Measurements from ENCODE around the gene NIPA2. TPM values are rescaled to one million over a fixed set of nuclear protein-coding genes. Genes with fewer than 3 reads are reported as not detected.

NIPA2 gene
- total RNA-seq, 2 donors from 2014 or later: 57.0 to 58.3 TPM

DNA sequence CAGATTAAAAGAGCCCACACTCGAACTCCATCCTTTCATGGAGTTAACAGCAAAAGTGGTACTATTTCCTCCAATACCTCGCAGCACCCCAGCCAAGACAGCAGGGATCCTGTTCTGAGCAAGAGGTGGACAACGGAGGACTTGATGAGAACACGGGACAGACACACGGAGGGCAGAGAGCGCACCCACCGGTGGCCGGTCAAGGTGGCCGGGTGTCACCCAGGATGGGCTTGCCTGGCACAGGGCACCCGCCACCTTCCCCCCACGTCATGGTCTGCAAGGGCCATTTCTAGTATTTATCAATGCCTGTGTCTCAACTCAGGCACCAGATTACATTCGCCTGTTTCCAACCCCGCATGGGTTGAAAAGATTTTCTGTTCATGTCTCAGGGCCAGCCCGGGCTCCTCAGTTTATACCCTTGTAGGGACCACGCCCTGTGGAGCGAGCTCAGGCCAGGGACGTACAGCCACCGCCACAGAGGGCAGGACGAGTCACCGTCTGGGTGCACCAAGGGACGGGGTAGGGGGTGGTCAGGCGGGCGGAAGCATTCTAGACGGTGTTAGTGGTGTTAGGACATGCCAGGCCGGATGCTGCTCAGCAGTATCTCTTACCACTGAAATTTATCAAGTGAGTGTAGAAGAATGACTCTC, 77.5 kb downstream of the NIPA2 start:
- Histone ChIP-seq H3K27me3 (ENCODE audit: control insufficient read depth, insufficient read depth, low read length, poor library complexity, severe bottlenecking) (no peaks in the 10 kb centered on the region), H3K27ac (ENCODE audit: low read depth, low read length) (no peak overlapping the region), H3K4me1 (ENCODE audit: control insufficient read depth, insufficient read depth, low read length) (no peaks in the 10 kb centered on the region), H3K9ac (ENCODE audit: extremely low read depth, low read length, poor library complexity, severe bottlenecking) (no peak overlapping the region), H3K9me3 (ENCODE audit: control insufficient read depth, low read length) (no peaks in the 10 kb centered on the region), H3K4me3 (ENCODE audit: low read length) (no peak overlapping the region), H3K36me3 (ENCODE audit: control insufficient read depth, insufficient read depth, low read length) (peaks cover 59% of the 10 kb centered on the region)
- Mint-ChIP-seq H3K4me3 (no peak overlapping the region), H3K27ac (no peak overlapping the region), H3K4me1 (no peaks in the 10 kb centered on the region), H3K27me3 (ENCODE audit: insufficient read depth) (no peaks in the 10 kb centered on the region), H3K9me3 (no peaks in the 10 kb centered on the region), H3K36me3 (ENCODE audit: low read depth) (peaks cover 73% of the 10 kb centered on the region)
- TF ChIP-seq, protein P1, sequence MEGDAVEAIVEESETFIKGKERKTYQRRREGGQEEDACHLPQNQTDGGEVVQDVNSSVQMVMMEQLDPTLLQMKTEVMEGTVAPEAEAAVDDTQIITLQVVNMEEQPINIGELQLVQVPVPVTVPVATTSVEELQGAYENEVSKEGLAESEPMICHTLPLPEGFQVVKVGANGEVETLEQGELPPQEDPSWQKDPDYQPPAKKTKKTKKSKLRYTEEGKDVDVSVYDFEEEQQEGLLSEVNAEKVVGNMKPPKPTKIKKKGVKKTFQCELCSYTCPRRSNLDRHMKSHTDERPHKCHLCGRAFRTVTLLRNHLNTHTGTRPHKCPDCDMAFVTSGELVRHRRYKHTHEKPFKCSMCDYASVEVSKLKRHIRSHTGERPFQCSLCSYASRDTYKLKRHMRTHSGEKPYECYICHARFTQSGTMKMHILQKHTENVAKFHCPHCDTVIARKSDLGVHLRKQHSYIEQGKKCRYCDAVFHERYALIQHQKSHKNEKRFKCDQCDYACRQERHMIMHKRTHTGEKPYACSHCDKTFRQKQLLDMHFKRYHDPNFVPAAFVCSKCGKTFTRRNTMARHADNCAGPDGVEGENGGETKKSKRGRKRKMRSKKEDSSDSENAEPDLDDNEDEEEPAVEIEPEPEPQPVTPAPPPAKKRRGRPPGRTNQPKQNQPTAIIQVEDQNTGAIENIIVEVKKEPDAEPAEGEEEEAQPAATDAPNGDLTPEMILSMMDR (conservative IDR thresholded peaks at IDR 0.05): no peak
- WGBS, 2 experiments (ENCODE audit: insufficient coverage in 1 of 2, insufficient read length in 1 of 2): 95 to 96% methylated on average over 13 to 25 of the region's 25 CpGs
- DNase-seq: no peak

DNA sequence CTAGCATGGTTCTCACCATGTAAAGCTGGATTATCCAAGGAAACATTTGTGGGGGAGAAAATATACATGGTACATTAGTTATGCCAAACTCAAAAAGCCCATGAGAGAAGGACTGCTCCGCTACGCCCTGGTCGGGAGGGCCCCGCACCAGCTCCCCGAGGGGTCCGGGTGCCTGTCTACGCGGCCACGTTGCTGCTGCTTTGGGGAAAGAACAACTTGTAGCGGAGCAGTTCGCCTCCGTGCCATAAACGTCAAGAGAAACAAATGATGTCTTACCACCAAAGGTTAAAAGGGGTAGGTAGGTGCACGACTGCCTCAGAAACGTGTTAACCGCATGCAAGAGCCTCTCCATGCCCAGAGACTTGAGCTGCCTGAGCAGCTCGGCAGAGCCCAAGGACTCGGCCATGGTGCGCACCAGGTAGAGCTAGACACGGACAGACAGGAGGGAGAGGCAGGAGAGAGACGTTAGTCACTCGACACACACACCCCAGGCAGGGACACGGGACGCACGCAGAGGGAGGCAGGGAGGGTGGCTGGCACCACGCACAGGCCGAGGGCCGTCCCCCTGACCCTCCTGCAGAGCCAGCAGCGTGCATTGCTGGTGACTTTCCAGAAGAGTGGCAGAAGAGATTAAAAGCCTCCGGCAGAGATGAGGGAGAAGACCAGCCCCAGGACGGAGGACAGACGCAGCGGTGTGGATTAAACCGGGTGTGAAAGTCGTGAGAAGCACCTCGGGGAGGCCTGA, 78.3 kb downstream of the NIPA2 start:
- Histone ChIP-seq H3K9me3 (ENCODE audit: control insufficient read depth, low read length) (no peaks in the 10 kb centered on the region), H3K27me3 (ENCODE audit: control insufficient read depth, insufficient read depth, low read length, poor library complexity, severe bottlenecking) (no peaks in the 10 kb centered on the region), H3K36me3 (ENCODE audit: control insufficient read depth, insufficient read depth, low read length) (peaks cover 59% of the 10 kb centered on the region), H3K4me3 (ENCODE audit: low read length) (no peak overlapping the region), H3K9ac (ENCODE audit: extremely low read depth, low read length, poor library complexity, severe bottlenecking) (no peak overlapping the region), H3K27ac (ENCODE audit: low read depth, low read length) (no peak overlapping the region), H3K4me1 (ENCODE audit: control insufficient read depth, insufficient read depth, low read length) (no peaks in the 10 kb centered on the region)
- no peaks in the 10 kb centered on the region for H3K27me3 Mint-ChIP-seq (ENCODE audit: insufficient read depth)
- peaks cover 71% of the 10 kb centered on the region for H3K36me3 Mint-ChIP-seq (ENCODE audit: low read depth)
- no peaks in the 10 kb centered on the region for H3K4me1 Mint-ChIP-seq
- no peaks in the 10 kb centered on the region for H3K9me3 Mint-ChIP-seq
- TF ChIP-seq, protein P1 (conservative IDR thresholded peaks at IDR 0.05): no peak
- 94 to 96% methylated on average over 27 to 36 of the region's 36 CpGs for WGBS, 2 experiments (ENCODE audit: insufficient coverage in 1 of 2, insufficient read length in 1 of 2)
- no peak for DNase-seq
- H3K27ac Mint-ChIP-seq: peak overlapping the region; percentile 31
- no peak overlapping the region for H3K4me3 Mint-ChIP-seq

DNA sequence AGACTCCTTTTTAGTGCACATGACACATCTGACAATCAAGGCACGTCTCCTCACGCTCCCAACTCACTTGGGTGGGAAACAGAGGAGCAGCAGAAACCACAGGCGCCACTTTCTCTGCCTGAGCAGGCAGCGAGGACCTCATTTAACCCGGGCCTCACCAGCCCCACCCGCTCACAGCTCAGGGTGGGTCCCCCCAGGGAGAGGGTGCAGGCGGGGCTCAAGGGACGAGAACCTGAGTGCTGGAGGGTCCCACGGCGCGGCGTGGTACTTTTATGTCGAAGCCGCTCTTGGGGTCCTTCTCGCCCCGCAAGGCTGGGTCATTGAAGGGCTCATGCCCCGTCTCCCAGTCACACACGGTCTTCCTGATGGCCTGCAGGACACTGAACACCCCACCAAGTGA, 79.1 kb downstream of the NIPA2 start:
- Histone ChIP-seq H3K9me3 (ENCODE audit: control insufficient read depth, low read length) (no peaks in the 10 kb centered on the region), H3K4me3 (ENCODE audit: low read length) (no peak overlapping the region), H3K27ac (ENCODE audit: low read depth, low read length) (no peak overlapping the region), H3K36me3 (ENCODE audit: control insufficient read depth, insufficient read depth, low read length) (peaks cover 58% of the 10 kb centered on the region), H3K4me1 (ENCODE audit: control insufficient read depth, insufficient read depth, low read length) (no peaks in the 10 kb centered on the region), H3K27me3 (ENCODE audit: control insufficient read depth, insufficient read depth, low read length, poor library complexity, severe bottlenecking) (no peaks in the 10 kb centered on the region), H3K9ac (ENCODE audit: extremely low read depth, low read length, poor library complexity, severe bottlenecking) (no peak overlapping the region)
- Mint-ChIP-seq H3K4me3 (no peak overlapping the region), H3K27me3 (ENCODE audit: insufficient read depth) (no peaks in the 10 kb centered on the region), H3K9me3 (no peaks in the 10 kb centered on the region), H3K4me1 (no peaks in the 10 kb centered on the region), H3K27ac (no peak overlapping the region), H3K36me3 (ENCODE audit: low read depth) (peaks cover 70% of the 10 kb centered on the region)
- 94% methylated on average over 16 to 18 of the region's 18 CpGs for WGBS, 2 experiments (ENCODE audit: insufficient coverage in 1 of 2, insufficient read length in 1 of 2)
- no peak for DNase-seq
- TF ChIP-seq, protein P1 (conservative IDR thresholded peaks at IDR 0.05): no peak

Other genes with a start within 250 kb of the NIPA2 start
- 10 to 100 TPM; 18.5 to 18.7 TPM for gene NIPA1, start 52.0 kb upstream of the NIPA2 start, total RNA-seq
- gene CYFIP1, start 141.7 kb downstream of the NIPA2 start, total RNA-seq: 100 to 1,000 TPM; 134 to 139 TPM
- gene TUBGCP5, start 200.9 kb downstream of the NIPA2 start, total RNA-seq: 10 to 100 TPM; 23.0 to 24.7 TPM